ENCODE data around the gene TMCO2.

DNA sequence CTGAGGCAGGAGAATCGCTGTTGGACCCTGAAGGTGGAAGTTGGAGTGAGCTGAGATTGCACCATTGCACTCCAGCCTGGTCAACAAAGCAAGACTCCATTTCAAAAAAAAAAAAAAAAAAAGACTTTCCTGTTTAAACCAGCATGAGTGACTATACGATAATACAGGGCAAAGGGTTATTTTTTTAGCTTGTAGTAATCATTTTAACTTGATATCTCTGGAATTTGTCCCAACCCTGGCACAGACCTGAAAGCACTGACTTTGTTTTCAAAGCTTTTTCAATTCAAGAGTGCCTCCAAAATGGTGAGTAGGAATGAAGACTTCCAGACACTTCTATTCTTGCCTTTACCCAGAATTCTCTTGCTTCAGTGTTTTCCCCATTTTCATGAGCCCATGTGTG is 4.4 kb upstream of the TMCO2 start:
- TF ChIP-seq CTCF (IDR thresholded peaks at IDR 0.05) (no peak), POLR2A (IDR thresholded peaks at IDR 0.05) (no peak), POLR2AphosphoS5 (IDR thresholded peaks at IDR 0.05) (no peak)
